Astrocyte of the cerebellum (primary cell): ENCODE measurements around the gene PEX5L.

Experiments used
- DNase-seq: peaks from one replicate; pipeline ENCODE4 v3.0.0-alpha.2; 2011; ENCODE audit warnings: low read depth
- H3K4me3 ChIP-seq: 2 replicates; pipeline ENCODE4 v1.5.1; 2011; ENCODE audit warnings: mild to moderate bottlenecking, low read depth, low read length, moderate library complexity
- in situ Hi-C: cut with HindIII; loops from 2 replicates; pipeline ENCODE4 v1.10.0; 2017; ENCODE audit warnings: low sequenced_read_pairs
- TF ChIP-seq, protein P1 (sequence below): IDR thresholded peaks from 2 replicates; pipeline ENCODE4 v1.5.1; 2012; ENCODE audit warnings: low read length, low read depth, moderate library complexity, mild to moderate bottlenecking; ENCODE audit errors: missing control alignments

The PEX5L gene

DNA sequence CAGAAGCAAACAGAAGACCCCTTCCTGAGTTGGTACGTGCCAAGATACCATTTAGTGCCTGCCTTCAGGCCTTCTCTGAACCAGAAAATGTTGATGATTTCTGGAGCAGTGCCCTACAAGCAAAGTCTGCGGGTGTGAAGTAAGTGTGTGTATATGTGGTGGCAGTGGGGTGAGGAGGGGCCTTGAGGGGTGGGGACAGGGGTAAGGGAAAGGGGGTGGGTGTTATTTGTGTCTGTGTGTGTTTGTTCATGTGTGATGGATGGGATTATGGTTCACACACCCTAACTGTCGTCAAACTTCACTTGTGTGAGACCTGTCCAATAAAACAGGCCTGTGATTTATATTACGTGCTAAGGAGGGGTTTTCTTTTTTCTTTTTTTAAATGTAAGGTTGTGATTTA, 291.7 kb downstream of the PEX5L start:
- in situ Hi-C loops, result no loop called here
- no peak overlapping the region for H3K4me3 ChIP-seq
- no peak for DNase-seq
- TF ChIP-seq, protein P1, sequence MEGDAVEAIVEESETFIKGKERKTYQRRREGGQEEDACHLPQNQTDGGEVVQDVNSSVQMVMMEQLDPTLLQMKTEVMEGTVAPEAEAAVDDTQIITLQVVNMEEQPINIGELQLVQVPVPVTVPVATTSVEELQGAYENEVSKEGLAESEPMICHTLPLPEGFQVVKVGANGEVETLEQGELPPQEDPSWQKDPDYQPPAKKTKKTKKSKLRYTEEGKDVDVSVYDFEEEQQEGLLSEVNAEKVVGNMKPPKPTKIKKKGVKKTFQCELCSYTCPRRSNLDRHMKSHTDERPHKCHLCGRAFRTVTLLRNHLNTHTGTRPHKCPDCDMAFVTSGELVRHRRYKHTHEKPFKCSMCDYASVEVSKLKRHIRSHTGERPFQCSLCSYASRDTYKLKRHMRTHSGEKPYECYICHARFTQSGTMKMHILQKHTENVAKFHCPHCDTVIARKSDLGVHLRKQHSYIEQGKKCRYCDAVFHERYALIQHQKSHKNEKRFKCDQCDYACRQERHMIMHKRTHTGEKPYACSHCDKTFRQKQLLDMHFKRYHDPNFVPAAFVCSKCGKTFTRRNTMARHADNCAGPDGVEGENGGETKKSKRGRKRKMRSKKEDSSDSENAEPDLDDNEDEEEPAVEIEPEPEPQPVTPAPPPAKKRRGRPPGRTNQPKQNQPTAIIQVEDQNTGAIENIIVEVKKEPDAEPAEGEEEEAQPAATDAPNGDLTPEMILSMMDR, result no peak
